Measurements from ENCODE around the gene CIDEB. TPM values are rescaled to one million over a fixed set of nuclear protein-coding genes. Genes with fewer than 3 reads are reported as not detected.
A peak's percentile ranks its signal among the peaks of the same experiment; 100 is the strongest.
"Not testable (repeated sequence)": the region's sequence is repeated elsewhere in the genome, so short reads cannot be mapped to it uniquely, and the experiment has no call there.

The CIDEB gene
- total RNA-seq, 2 donors from 2014 or later, result 6.4 to 6.9 TPM

DNA sequence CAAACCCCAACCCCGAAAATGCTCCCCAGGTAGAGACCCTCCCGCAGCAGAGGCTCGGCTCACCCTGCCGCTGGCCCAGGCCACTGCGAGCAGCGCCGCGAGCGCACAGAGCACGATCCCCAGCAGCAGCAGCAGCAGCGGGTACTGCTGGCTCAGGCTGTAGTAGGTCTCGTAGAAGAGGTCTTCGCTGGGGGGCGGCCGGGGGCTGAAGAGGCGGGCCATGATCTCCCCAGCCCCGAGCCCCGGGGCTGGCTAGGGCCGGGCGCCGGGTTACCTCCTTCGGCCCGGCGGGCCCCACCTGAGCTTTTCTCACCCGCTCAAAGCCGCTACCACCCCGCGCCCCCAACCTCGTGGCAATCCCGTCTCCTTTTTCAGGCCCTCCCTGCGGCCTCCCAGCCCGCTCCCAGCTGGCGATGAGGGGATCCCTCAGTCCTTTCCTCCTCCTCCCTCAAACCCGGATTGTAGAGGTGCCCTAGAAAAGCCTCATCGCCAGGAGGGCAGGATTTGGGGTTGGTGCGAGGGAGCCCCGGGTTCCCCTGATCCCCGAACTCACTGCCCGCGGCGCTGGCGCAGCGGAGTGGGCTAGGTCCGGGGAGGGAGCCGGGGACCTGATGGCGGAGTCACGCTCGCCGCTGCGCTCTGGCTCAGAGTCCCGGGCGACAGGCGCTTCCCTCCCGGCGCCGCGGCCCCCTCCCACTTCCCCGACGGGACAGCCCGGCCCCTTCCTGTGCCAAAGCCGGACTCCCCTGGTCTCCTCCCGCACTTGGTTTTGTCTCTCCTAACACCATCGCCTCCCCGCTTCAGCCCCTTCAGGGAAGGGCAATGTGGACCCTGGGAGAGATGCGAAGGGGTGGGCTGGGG is 26.9 kb upstream of the CIDEB start, which contains the start of gene ADCY4:
Gene ADCY4, minus strand, starts transcription at position 641 of the 861 bp plus-strand sequence. Its CDS starts 419 bp downstream, at position 222.
- DNase-seq (peak; percentile 81), ATAC-seq (peak; percentile 19 to 24)
- intact Hi-C loops (cut with DNase I), result loop anchor here in 1 of 2 donors (5.0 kb wide), 1 partner anchor 98 kb away; no protein-coding TSS in a partner anchor

GRCh38 chr14:24332268-24332993 is 24.7 kb upstream of the CIDEB start:
- peak; percentile 55 to 67 for ATAC-seq
- DNase-seq, result peak; percentile 74
- intact Hi-C loops (cut with DNase I), result loop anchor here (2.0 to 5.0 kb wide), 2 partner anchors 100 to 104 kb away; no protein-coding TSS in a partner anchor

DNA sequence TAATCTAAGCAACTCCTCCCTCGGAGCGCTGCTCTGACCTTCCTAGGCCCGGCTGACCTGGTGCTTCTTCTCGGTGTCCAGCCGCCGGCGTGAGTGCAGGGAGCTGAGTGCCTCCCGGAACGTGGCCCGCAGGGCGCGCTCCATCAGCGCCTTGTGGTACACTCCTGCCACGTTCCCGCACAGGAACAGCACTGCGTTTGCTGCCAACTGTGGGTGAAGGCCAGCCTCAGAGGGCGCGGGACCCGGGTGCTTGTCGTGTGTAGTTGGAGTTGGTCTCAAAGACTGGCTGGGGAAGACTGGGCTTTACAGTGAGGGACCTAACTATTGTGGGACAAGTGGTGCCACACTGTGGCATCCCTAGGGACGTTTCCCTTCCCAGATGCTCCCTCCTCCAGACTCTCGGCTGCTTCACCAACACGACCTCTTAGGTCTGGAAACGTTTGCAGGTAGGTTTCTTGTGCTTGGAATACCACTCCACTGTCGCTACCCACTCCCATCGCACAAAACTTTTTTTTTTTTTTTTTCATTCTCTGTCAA is 24.0 kb upstream of the CIDEB start:
- no peak for ATAC-seq
- DNase-seq, result no peak
- intact Hi-C loops (cut with DNase I), result loop anchor here (2.0 to 5.0 kb wide), 2 partner anchors 101 to 105 kb away; no protein-coding TSS in a partner anchor

GRCh38 chr14:24330973-24331674 is 23.3 kb upstream of the CIDEB start:
- no peak for DNase-seq

GRCh38 chr14:24329736-24330135 is 22.0 kb upstream of the CIDEB start:
- DNase-seq (peak; percentile 60), ATAC-seq (peak; percentile 2 to 22)
- intact Hi-C loops (cut with DNase I), result loop anchor here in 1 of 2 donors (5.0 kb wide), 1 partner anchor 103 kb away; no protein-coding TSS in a partner anchor

More at GRCh38 chr14:24330973-24331674, 23.3 kb upstream of the CIDEB start:
- intact Hi-C loops (cut with DNase I), result loop anchor here in 1 of 2 donors (5.0 kb wide), 1 partner anchor 101 kb away; no protein-coding TSS in a partner anchor
- no peak for ATAC-seq

GRCh38 chr14:24329073-24329663 is 21.4 kb upstream of the CIDEB start:
- ATAC-seq, result no peak
- intact Hi-C loops (cut with DNase I), result no loop called here

GRCh38 chr14:24327914-24328313 is 20.1 kb upstream of the CIDEB start:
- ATAC-seq; intact Hi-C loops (cut with DNase I): not testable (repeated sequence)
- DNase-seq, result peak; percentile 64

More at GRCh38 chr14:24329073-24329663, 21.4 kb upstream of the CIDEB start:
- DNase-seq, result no peak

DNA sequence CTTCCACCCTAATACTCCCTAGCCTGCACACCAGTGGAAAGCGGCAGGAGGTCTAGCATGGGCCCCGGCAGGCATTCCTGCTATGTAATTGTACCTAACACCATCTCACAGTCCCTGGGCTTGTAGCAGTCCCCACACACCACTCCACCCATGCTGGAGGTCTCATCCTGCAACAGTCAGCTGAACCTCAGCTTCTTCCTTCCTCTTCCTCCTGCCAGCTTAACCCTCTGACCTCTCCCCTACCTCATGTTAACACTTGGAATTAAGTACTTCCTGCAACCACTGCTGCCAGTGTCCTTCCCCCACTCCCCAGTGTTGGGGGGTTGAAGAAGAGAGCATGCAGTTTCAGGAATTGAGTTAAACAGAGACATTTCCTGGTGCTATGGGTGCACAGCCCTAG is 19.5 kb upstream of the CIDEB start:
- no peak for ATAC-seq
- intact Hi-C loops (cut with DNase I), result no loop called here
- no peak for DNase-seq

DNA sequence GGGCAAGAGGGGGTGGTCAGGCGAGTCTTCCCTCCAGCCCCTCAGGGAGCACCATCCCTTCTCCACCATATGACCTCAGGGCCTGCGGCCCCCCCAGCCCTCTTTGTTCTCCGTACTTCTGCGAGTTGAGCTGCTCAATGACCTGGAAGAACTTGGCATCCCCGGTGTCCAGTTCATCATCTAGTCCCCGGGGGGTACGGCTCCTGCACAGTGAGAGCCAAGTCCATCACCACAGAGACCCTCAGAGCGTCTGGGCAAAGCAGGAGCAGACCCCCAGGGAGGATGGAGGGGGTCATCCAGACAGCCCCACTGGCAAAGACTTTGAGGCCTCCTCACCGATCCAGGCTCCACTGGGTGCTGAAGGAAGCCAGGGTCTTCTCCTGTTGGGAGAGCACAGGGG is 18.2 kb upstream of the CIDEB start:
- ATAC-seq, result no peak
- intact Hi-C loops (cut with DNase I), result no loop called here

GRCh38 chr14:24325041-24325530 is 17.3 kb upstream of the CIDEB start:
- ATAC-seq (no peak), DNase-seq (no peak)
- intact Hi-C loops (cut with DNase I), result no loop called here

More for the DNA sequence above, 18.2 kb upstream of the CIDEB start:
- no peak for DNase-seq

DNA sequence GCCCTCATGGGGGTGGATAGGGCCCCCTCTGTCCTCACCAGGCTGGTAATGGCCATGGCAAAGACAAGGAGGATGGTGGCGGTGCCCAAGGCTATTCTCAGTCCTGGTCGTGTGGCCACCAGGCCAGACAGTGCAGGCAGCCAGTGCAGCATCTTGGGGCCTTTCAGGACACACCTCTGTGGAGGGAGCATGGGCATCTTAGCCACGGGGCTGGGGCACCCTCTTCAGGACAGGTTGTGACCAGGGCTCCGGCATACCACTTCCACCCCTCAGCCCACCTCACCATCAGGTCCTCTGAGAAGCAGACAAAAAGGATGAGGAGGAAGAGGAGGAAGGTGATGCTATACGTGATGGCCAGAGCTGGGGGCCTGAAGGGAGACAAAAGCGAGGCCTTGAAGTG is 16.2 kb upstream of the CIDEB start:
- ATAC-seq (no peak), DNase-seq (no peak)
- intact Hi-C loops (cut with DNase I), result no loop called here

GRCh38 chr14:24323341-24323740 is 15.6 kb upstream of the CIDEB start:
- intact Hi-C loops (cut with DNase I), result no loop called here
- ATAC-seq (no peak), DNase-seq (no peak)

GRCh38 chr14:24322672-24323071 is 14.9 kb upstream of the CIDEB start:
- ATAC-seq, result no peak
- no peak for DNase-seq
- intact Hi-C loops (cut with DNase I), result no loop called here

DNA sequence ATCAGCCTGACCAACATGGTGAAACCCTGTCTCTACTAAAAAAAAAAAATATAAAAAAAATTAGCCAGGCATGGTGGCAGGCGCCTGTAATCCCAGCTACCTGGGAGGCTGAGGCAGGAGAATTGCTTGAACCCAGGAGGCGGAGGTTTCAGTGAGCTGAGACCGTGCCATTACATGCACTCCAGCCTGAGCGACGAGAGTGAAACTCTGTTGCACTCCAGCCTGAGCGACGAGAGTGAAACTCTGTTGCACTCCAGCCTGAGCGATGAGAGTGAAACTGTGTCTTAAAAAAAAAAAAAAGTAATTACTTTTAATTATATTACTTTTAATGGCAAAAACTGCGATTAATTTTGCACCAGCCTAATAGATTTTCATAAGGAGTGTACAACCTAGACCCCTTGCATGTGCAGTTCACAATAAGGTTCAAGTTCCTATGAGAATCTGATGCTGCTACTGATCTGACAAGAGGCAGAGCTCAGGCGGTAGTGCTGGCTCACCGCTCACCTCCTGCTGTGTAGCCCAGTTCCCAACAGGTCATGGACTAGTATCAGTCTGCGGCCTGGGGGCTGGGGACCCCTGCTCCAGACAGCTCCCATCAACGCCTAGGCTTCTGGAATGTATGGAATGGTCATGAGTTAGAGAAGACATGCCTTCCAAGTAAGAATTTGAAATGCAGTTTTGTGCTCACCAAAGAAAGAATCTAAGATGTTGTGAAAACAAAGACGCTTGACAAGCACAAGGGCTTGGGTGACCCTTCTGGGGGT is 13.6 kb upstream of the CIDEB start:
- DNase-seq, result no peak
- intact Hi-C loops (cut with DNase I), result no loop called here
- no peak for ATAC-seq

- DNase-seq (no peak), ATAC-seq (peak in 1 of 2 donors; percentile 10)
- intact Hi-C loops (cut with DNase I), result no loop called here
These were observed 9.6 kb upstream of the CIDEB start for GRCh38 chr14:24317141-24317928.

GRCh38 chr14:24316597-24316950 is 8.8 kb upstream of the CIDEB start:
- ATAC-seq (peak; percentile 6 to 8), DNase-seq (no peak)
- intact Hi-C loops (cut with DNase I), result no loop called here
